ENCODE results near the gene NKD2. TPM values are rescaled to one million over a fixed set of nuclear protein-coding genes. Genes with fewer than 3 reads are reported as not detected.
A peak's percentile ranks its signal among the peaks of the same experiment; 100 is the strongest.

NKD2 gene
- total RNA-seq, 1 experiment from 2014 or later: 1.9 TPM

DNA sequence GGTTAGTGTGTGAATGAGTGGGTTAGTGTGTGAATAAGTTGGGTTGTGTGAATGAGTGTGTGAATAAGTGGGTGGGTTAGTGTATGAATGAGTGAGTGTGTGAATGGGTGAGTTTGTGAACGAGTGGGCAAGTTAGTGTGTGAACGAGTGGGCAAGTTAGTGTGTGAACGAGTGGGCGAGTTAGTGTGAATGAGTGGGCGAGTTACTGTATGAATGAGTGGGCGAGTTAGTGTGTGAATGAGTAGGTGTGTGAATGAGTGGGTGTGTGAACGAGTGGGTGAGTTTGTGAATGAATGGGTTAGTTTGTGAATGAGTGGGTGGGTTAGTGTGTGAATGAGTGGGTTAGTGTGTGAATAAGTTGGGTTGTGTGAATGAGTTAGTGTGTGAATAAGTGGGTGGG, 34.7 kb downstream of the NKD2 start:
- in situ Hi-C loops (cut with HindIII; ENCODE audit: low pct_unique_long_range_greater_than_20kb, low sequenced_read_pairs): no loop called here
- DNase-seq (ENCODE audit: low read depth, low spot score): no peak

DNA sequence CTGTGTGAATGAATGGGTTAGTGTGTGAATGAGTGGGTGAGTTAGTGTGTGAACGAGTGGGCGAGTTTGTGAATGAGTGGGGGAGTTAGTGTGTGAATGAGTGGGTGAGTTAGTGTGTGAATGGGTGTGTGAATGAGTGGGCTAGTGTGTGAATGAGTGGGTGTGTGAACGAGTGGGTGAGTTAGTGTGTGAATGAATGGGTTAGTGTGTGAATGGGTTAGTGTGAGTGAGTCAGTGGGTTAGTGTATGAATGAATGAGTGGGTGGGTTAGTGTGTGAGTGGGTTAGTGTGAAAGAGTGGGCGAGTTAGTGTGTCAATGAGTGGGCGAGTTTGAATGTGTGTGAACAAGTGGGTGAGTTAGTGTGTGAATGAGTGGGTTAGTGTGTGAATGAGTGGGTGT, 35.5 kb downstream of the NKD2 start:
- in situ Hi-C loops (cut with HindIII; ENCODE audit: low pct_unique_long_range_greater_than_20kb, low sequenced_read_pairs): no loop called here
- DNase-seq (ENCODE audit: low read depth, low spot score): no peak

DNA sequence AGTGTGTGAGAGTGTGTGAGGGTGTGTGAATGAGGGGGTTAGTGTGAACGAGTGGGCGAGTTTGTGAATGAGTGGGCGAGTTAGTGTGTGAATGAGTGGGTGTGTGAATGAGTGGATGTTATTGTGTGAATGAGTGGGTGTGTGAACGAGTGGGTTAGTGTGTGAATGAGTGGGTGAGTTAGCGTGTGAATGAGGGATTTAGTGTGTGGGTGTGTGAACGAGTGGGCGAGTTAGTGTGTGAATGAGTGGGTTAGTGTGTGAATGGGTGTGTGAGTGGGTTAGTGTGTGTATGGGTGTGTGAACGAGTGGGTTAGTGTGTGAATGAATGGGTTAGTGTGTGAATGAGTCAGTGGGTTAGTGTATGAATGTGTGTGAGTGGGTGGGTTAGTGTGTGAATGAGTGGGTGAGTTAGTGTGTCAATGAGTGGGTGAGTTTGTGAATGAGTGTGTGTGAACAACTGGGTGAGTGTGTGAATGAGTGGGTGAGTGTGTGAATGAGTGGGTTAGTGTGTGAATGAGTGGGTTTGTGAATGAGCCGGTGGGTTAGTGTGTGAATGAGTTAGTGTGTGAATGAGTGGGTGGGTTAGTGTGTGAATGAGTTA, 37.5 kb downstream of the NKD2 start:
- DNase-seq (ENCODE audit: low read depth, low spot score): no peak
- in situ Hi-C loops (cut with HindIII; ENCODE audit: low pct_unique_long_range_greater_than_20kb, low sequenced_read_pairs): no loop called here

DNA sequence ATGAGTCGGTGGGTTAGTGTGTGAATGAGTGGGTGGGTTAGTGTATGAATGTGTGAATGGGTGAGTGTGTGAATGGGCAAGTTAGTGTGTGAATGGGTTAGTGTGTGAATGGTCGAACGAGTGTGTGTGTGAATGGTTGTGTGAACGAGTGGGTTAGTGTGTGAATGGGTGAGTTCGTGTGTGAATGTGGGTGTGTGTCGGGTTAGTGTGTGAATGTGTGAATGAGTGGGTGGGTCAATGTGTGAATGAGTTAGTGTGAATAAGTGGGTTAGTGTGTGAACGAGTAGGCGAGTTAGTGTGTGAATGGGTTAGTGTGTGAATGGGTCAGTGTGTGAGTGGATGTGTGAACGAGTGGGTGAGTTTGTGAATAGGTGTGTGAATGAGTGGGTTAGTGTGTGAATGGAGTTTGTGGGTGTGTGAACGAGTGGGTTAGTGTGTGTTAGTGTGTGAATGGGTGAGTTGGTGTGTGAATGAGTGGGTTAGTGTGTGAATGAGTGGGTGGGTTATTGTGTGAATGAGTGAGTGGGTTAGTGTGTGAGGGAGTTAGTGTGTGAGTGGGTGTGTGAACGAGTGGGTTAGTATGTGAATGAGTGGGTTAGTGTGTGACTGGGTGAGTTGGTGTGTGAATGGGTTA, 38.8 kb downstream of the NKD2 start:
- in situ Hi-C loops (cut with HindIII; ENCODE audit: low pct_unique_long_range_greater_than_20kb, low sequenced_read_pairs): no loop called here

DNA sequence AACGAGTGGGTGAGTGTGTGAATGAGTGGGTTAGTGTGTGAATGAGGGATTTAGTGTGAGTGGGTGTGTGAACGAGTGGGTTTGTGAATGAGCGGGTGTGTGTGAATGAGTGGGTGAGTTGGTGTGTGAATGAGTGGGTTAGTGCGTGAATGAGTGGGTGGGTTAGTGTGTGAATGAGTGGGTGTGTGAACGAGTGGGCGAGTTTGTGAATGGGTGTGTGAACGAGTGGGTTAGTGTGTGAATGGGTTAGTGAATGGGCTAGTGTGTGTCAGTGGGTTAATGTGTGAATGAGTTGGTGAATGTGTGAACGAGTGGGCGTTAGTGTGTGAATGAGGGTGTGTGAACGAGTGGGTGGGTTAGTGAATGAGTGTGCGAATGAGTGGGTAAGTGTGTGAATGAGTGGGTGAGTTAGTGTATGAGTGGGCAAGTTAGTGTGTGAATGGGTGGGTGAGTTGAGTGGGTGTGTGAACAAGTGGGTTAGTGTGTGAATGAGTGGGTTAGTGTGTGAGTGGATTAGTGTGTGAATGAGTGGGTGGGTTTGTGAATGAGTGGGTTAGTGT, 39.6 kb downstream of the NKD2 start:
- in situ Hi-C loops (cut with HindIII; ENCODE audit: low pct_unique_long_range_greater_than_20kb, low sequenced_read_pairs): no loop called here
- no peak for DNase-seq (ENCODE audit: low read depth, low spot score)

More for the DNA sequence above, 38.8 kb downstream of the NKD2 start:
- no peak for DNase-seq (ENCODE audit: low read depth, low spot score)

- DNase-seq (ENCODE audit: low read depth, low spot score): no peak
- in situ Hi-C loops (cut with HindIII; ENCODE audit: low pct_unique_long_range_greater_than_20kb, low sequenced_read_pairs): no loop called here
Measured at GRCh38 chr5:1048861-1049838, 40.5 kb downstream of the NKD2 start.

DNA sequence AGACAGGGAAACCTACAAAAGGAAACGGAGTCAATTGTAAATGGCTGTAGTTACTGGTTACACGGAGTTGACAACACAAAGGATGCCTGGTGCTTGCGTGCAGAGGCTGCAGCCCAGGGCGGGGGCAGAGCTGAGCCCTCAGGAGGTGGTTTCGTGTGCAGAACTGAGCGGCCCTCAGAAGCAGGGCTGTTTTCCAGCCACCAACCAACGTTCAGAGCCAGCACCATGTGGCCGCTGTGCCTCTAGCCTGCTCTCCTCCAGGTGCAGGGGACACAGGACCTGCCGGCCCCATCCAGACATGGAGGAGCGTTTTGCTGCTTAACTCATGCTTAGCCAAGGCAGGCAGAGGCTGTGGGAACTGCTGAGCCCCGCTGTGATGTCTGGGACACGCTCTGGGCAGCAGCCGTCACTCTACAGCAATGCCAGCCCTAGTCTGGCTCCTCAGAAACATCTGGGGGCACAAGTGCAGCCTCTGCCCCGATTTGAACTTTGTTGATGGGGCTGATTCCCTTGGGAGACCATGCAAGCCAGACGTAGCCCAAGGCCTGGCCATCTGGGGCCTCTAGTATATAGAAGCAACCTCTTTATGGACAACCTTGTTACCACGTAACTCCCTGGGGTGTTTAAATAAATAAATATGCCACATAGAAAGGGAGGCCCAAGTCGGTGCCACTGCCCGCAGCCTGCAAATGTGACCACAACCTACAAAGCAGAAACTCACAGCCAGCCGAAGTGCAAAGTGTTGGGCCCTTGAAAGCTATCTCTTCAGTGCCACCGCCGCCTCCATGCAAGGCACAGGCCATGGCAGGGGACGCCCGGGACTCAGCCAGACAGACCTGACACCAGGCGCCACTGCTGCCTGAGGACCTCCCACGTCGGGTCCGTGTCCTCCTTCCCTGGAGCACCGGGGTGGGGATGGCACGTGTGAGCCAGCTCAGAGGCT, 42.1 kb downstream of the NKD2 start:
- in situ Hi-C loops (cut with HindIII; ENCODE audit: low pct_unique_long_range_greater_than_20kb, low sequenced_read_pairs): no loop called here
- no peak for DNase-seq (ENCODE audit: low read depth, low spot score)

GRCh38 chr5:1051366-1051720, 42.7 kb downstream of the NKD2 start:
- DNase-seq (ENCODE audit: low read depth, low spot score): no peak
- in situ Hi-C loops (cut with HindIII; ENCODE audit: low pct_unique_long_range_greater_than_20kb, low sequenced_read_pairs): no loop called here

DNA sequence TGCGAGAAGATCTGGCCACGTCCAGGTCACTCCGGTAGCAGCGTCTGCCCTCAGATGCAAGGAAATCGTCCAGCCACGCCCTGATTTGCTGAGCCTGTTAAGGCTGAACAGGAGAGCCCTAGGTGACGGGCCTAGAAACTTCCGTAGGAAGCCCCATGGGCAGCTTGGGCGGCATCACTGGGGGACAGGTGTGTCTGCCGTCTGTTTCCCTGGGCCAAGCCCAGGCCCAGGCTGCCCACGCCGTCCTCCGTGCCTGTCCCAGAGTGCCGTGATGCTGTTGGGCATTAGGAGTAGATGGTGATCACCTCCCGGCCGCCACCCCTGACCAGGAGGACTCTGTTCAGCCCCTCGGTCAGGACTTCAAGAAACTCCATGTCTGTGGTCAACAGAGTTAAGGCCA, 43.5 kb downstream of the NKD2 start:
- in situ Hi-C loops (cut with HindIII; ENCODE audit: low pct_unique_long_range_greater_than_20kb, low sequenced_read_pairs): no loop called here
- DNase-seq (ENCODE audit: low read depth, low spot score): no peak

GRCh38 chr5:1052641-1053390, 44.2 kb downstream of the NKD2 start:
- DNase-seq (ENCODE audit: low read depth, low spot score): peak; percentile 17
- in situ Hi-C loops (cut with HindIII; ENCODE audit: low pct_unique_long_range_greater_than_20kb, low sequenced_read_pairs): no loop called here

DNA sequence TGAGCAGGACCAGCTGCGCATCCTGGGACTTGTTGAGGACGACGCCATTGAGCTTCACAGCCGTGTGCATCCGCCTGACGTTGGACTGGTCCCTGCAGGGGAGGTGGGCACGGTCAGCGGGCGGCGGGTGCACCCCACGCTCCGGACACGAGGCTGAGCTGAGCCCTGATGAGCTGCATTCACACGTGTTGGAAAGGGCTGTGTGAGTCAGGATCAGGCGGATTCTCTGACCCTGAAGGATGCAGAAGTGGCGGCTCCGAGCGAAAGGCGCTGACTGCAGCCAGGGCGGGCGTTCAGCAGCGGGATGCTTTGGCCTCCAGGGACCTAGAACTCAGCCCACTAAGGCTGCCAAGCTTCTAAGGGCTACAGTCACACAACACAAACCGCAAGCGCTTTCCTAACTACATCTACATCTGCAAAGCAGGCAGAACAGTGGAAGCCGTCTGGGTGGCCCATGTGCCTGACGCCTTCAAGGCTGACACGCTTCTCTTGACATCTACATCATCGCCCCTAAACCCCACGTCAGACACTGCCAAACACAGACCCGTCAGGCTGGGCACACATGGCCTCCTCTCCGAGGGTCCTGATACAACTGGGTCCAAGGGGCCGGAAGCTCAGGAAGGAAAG, 44.9 kb downstream of the NKD2 start:
- in situ Hi-C loops (cut with HindIII; ENCODE audit: low pct_unique_long_range_greater_than_20kb, low sequenced_read_pairs): no loop called here
- DNase-seq (ENCODE audit: low read depth, low spot score): no peak

DNA sequence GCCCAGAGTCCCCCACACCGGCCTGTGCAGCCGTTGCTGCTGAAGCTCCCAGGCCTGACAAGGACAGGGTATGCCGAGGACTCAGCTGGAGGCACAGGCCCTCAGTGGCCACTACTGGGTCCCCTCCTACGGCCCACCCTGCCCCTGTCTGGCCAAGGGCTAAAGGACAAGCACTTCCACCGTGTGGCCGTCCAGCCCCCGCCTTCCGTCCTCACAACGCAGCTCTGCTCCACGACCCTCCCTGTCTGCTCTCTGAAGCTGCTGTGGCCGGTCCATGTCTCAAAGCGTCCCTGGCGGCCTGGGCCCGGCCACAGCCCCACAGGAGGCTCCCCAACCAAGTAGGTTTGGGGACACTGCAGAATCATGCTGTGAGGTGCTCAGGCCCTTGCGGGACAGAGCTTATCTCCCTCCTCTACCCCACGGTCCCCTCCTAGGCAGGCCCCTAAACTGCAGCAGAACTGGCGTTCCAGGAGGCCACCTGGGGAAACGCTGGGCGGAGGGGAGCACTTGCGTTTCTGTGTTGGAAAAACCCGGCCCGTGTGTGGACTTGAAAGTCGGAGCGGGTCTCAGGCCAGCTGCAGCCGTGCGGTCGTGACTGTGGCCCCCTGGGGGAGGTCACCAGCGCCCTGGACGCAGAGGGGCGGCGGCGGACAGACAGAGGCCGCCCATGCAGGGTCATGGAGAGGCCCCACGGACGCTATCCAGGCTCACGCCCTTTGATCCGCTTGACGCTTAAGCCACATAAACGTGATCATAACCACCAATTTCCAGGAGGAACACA, 45.6 kb downstream of the NKD2 start:
- in situ Hi-C loops (cut with HindIII; ENCODE audit: low pct_unique_long_range_greater_than_20kb, low sequenced_read_pairs): no loop called here
- no peak for DNase-seq (ENCODE audit: low read depth, low spot score)

DNA sequence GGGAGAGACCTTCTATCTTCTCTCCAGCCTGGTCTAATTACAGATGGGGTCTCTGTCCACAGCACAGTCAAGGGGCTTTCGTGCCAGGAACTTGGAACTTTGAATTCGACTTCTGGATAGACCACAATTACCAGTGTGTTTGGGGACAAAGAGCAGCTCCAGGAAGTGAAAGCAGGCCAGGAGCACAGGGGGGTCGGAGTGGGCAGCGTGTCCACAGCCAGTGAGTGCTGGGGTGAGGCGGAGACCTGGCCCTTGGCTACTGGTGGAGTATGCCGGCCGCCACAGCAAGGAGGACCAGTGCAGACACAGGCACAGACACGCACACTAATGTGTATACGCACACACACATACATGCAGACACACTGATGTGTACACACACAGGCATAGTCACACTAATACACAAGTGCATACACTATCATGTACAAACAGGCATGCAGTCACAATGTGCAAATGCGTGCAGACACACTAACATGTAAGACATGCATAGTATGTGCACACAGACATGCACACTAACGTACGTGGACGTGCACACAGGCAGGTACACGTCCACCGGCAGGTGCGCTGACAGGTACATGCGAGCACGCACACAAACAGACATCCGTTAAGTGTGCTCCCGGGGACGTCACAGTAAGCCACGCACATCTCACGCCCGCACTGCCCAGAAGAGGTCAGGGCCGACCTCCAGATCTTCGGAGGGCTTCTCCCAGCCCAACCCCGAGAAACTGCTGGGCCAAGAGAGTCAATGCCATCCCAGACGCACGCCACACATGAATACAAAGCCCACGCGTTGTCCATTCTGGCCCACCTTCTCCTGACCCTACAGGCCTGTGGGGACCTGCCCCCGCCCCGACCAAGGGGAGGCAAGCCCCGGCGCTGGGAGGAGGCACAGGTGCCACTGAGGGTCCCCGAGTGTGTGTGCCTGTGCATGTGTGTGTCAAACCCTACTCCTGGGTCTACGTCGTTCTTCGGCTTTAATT, 46.5 kb downstream of the NKD2 start:
- DNase-seq (ENCODE audit: low read depth, low spot score): no peak
- in situ Hi-C loops (cut with HindIII; ENCODE audit: low pct_unique_long_range_greater_than_20kb, low sequenced_read_pairs): no loop called here

DNA sequence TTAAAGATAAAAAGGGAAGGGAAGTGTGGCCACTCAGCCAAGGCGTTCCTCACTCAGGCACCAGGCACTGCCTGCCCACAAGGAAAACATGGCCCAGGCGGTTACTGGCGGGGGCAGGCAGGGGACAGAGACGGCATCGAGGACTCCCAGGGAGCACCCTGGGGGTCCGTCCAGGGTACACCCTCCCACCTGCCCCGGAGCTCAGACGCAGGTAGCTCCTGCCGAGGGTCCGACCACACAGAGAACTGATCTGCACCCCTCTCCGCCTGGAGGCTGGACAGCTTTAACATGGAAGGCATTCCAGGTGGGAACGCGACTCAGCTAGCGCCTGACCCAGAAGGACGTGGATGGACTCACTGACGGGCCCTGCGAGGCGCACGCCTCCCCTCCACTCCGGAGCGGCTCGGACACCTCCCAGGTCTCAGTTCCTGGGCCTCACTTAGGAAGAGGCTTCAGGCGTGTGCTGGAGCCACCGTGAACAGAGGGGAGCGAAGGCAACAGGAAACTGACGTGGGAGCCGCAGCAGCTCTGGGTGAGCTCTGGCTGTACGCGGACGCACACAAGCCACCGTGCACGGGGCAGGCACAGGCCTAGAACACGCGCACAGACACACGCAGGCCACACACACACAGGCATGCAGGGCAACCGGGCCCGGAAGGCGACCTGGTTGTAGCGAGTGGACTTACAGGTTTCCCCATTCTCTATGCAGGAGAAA, 47.5 kb downstream of the NKD2 start:
- DNase-seq (ENCODE audit: low read depth, low spot score): no peak
- in situ Hi-C loops (cut with HindIII; ENCODE audit: low pct_unique_long_range_greater_than_20kb, low sequenced_read_pairs): no loop called here
